Suprapubic skin (tissue), 4 donors: ENCODE results near the gene EVX1.

Experiments
- CTCF ChIP-seq, 2 donors: fragments of 200-600 bp in 1 of 2; fragments of 450-650 bp in 1 of 2; sonication (generic) in 1 of 2; IDR thresholded peaks; one replicate each; pipeline ENCODE4 v1.5.1; 2016 to 2019; ENCODE audit warnings: antibody characterized with exemption in 2 of 2, mild to moderate bottlenecking in 1 of 2, moderate library complexity in 1 of 2
- POLR2A ChIP-seq, 2 donors: fragments of 450-650 bp; IDR thresholded peaks; one replicate each; pipeline ENCODE4 v1.6.1; 2017; ENCODE audit warnings: antibody characterized with exemption in 2 of 2, mild to moderate bottlenecking in 2 of 2, moderate library complexity in 2 of 2
- POLR2AphosphoS5 ChIP-seq, 3 donors: sonication (generic); formaldehyde crosslinking; IDR thresholded peaks; one replicate each; pipeline ENCODE4 v1.6.1; 2017; ENCODE audit warnings: antibody characterized with exemption in 3 of 3

- TF ChIP-seq CTCF (IDR thresholded peaks at IDR 0.05) (no peak), POLR2AphosphoS5 (IDR thresholded peaks at IDR 0.05) (no peak), POLR2A (IDR thresholded peaks at IDR 0.05) (no peak)
Observed at GRCh38 chr7:27198138-27198841, 44.3 kb upstream of the EVX1 start.
